HEK293 (cell line): ENCODE data around the gene EPN2.

ENCODE experiments used
- CTCF ChIA-PET: fragments of 350-600 bp; formaldehyde crosslinking; extraction: SDS; loops from one replicate; lab custom pipeline; 2021; ENCODE audit warnings: antibody characterized with exemption; lab: Yijun Ruan, JAX
- POLR2A ChIA-PET: fragments of 300-600 bp; formaldehyde crosslinking; extraction: SDS; loops from one replicate; lab custom pipeline; 2020; ENCODE audit warnings: antibody characterized with exemption, inconsistent platforms; lab: Yijun Ruan, JAX
- H3K27ac ChIP-seq: fragments of 200-500 bp; sonication (Bioruptor generic); 2 replicates; pipeline ENCODE4 v1.5.1; 2014; ENCODE audit warnings: low read depth, low read length, control low read depth, inconsistent platforms; ENCODE audit errors: extremely low read depth
- H3K36me3 ChIP-seq, 2 experiments: fragments of 200-500 bp in 1 of 2; sonication (Bioruptor generic) in 1 of 2; 1 replicate in 1 of 2; 2 replicates in 1 of 2; pipeline ENCODE4 v1.5.1; 2014 to 2017; ENCODE audit warnings: inconsistent platforms in 2 of 2, low read length in 2 of 2; ENCODE audit not compliant: control insufficient read depth in 2 of 2, insufficient read depth in 1 of 2
- H3K4me1 ChIP-seq: fragments of 200-500 bp; sonication (Bioruptor generic); 2 replicates; pipeline ENCODE4 v1.5.1; 2014; ENCODE audit warnings: mild to moderate bottlenecking, low read length, inconsistent platforms; ENCODE audit not compliant: control insufficient read depth, insufficient read depth
- H3K4me3 ChIP-seq: 2 replicates; pipeline ENCODE4 v1.5.1; 2011; ENCODE audit warnings: low read depth, mild to moderate bottlenecking, control low read depth, low read length, moderate library complexity
- H3K9me3 ChIP-seq: fragments of 200-500 bp; sonication (Bioruptor generic); 2 replicates; pipeline ENCODE4 v1.5.1; 2014; ENCODE audit warnings: low read depth, low read length, inconsistent platforms; ENCODE audit not compliant: control insufficient read depth, insufficient read depth
- HOXD13 ChIP-seq: sonication (generic); formaldehyde crosslinking; IDR thresholded peaks from 2 replicates; pipeline ENCODE4 v1.8.0; 2022; ENCODE audit warnings: missing genetic modification reagents, borderline replicate concordance
- KLF17 ChIP-seq: fragments of 450-650 bp; formaldehyde crosslinking; IDR thresholded peaks from 2 replicates; pipeline ENCODE4 v1.5.1; 2016; ENCODE audit warnings: missing biosample characterization, missing genetic modification characterization
- PRDM10 ChIP-seq: fragments of 450-650 bp; formaldehyde crosslinking; IDR thresholded peaks from 2 replicates; pipeline ENCODE4 v1.5.1; 2016; ENCODE audit warnings: missing biosample characterization, missing genetic modification characterization
- YY1 ChIP-seq: fragments of 450-650 bp; formaldehyde crosslinking; IDR thresholded peaks from 2 replicates; pipeline ENCODE4 v1.5.1; 2018; ENCODE audit warnings: missing biosample characterization, missing genetic modification characterization
- ZBTB17 ChIP-seq: fragments of 450-650 bp; formaldehyde crosslinking; IDR thresholded peaks from 2 replicates; pipeline ENCODE4 v1.5.1; 2016; ENCODE audit warnings: missing biosample characterization, missing genetic modification characterization
- ZNF19 ChIP-seq: fragments of 450-650 bp; formaldehyde crosslinking; IDR thresholded peaks from 2 replicates; pipeline ENCODE4; 2016; ENCODE audit warnings: missing biosample characterization, missing genetic modification characterization, low read depth
- ZNF521 ChIP-seq: fragments of 450-650 bp; formaldehyde crosslinking; IDR thresholded peaks from 2 replicates; pipeline ENCODE4 v1.5.1; 2017; ENCODE audit warnings: missing biosample characterization, mild to moderate bottlenecking, missing genetic modification characterization
- ZNF596 ChIP-seq: fragments of 450-650 bp; IDR thresholded peaks from 2 replicates; pipeline ENCODE4 v1.5.0; 2018; ENCODE audit warnings: missing biosample characterization, mild to moderate bottlenecking, missing genetic modification characterization, moderate library complexity
- ZNF639 ChIP-seq: fragments of 450-650 bp; formaldehyde crosslinking; IDR thresholded peaks from 2 replicates; pipeline ENCODE4 v1.5.1; 2016; ENCODE audit warnings: missing biosample characterization, missing genetic modification characterization
- ZNF785 ChIP-seq: fragments of 450-650 bp; formaldehyde crosslinking; IDR thresholded peaks from 2 replicates; pipeline ENCODE4 v1.5.1; 2016; ENCODE audit warnings: missing biosample characterization, missing genetic modification characterization
- TF ChIP-seq, protein P1 (sequence below): fragments of 450-650 bp; formaldehyde crosslinking; conservative IDR thresholded peaks from 2 replicates; pipeline ENCODE4 v1.5.1; 2016; ENCODE audit warnings: low read depth, missing biosample characterization, missing genetic modification characterization
- TF ChIP-seq, protein P2 (sequence below): fragments of 450-650 bp; IDR thresholded peaks from 2 replicates; pipeline ENCODE4 v1.5.1; 2018; ENCODE audit warnings: missing biosample characterization, mild to moderate bottlenecking, missing genetic modification characterization

The EPN2 gene

DNA sequence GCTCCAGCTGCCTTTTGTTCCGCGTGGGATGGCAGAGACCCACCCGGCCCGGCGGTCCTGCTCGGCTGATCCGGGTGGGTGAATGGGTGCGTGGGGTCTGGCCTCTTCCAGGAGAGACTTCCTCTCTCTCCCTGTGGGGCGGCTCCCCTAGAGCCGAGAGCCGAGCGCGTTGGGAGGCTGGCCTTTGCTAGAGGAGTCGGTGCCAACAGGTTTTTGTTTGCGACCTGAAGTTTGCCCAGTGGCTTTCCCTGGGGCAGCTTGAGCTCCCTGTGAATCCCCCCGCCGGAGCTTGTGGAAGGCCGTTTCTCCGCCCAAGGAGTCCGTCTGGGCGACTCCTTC, 970 bp downstream of the EPN2 start (continued):
- no peak for TF ChIP-seq PRDM10 (tag by site-specific recombination)

GRCh38 chr17:19239544-19239943, 2.4 kb downstream of the EPN2 start:
- peaks cover 5% of the 10 kb centered on the region; the same call in 1 of the 2 replicates for H3K4me1 ChIP-seq
- H3K27ac ChIP-seq: no peak overlapping the region
- no peaks in the 10 kb centered on the region for H3K9me3 ChIP-seq
- peak; percentile 62 for TF ChIP-seq ZBTB17
- no peak for TF ChIP-seq ZNF521 (tag by site-specific recombination)
- TF ChIP-seq ZNF639 (tag by site-specific recombination): no peak
- TF ChIP-seq ZNF596 (tag by site-specific recombination): no peak
- no peak for TF ChIP-seq HOXD13
- TF ChIP-seq, protein P1, sequence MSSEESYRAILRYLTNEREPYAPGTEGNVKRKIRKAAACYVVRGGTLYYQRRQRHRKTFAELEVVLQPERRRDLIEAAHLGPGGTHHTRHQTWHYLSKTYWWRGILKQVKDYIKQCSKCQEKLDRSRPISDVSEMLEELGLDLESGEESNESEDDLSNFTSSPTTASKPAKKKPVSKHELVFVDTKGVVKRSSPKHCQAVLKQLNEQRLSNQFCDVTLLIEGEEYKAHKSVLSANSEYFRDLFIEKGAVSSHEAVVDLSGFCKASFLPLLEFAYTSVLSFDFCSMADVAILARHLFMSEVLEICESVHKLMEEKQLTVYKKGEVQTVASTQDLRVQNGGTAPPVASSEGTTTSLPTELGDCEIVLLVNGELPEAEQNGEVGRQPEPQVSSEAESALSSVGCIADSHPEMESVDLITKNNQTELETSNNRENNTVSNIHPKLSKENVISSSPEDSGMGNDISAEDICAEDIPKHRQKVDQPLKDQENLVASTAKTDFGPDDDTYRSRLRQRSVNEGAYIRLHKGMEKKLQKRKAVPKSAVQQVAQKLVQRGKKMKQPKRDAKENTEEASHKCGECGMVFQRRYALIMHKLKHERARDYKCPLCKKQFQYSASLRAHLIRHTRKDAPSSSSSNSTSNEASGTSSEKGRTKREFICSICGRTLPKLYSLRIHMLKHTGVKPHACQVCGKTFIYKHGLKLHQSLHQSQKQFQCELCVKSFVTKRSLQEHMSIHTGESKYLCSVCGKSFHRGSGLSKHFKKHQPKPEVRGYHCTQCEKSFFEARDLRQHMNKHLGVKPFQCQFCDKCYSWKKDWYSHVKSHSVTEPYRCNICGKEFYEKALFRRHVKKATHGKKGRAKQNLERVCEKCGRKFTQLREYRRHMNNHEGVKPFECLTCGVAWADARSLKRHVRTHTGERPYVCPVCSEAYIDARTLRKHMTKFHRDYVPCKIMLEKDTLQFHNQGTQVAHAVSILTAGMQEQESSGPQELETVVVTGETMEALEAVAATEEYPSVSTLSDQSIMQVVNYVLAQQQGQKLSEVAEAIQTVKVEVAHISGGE: no peak
- TF ChIP-seq ZNF785: no peak
- peak; percentile 77 for TF ChIP-seq PRDM10 (tag by site-specific recombination)
- no peak for TF ChIP-seq ZNF19 (tag by site-specific recombination)
- TF ChIP-seq YY1 (tag by site-specific recombination): no peak
- TF ChIP-seq, protein P2, sequence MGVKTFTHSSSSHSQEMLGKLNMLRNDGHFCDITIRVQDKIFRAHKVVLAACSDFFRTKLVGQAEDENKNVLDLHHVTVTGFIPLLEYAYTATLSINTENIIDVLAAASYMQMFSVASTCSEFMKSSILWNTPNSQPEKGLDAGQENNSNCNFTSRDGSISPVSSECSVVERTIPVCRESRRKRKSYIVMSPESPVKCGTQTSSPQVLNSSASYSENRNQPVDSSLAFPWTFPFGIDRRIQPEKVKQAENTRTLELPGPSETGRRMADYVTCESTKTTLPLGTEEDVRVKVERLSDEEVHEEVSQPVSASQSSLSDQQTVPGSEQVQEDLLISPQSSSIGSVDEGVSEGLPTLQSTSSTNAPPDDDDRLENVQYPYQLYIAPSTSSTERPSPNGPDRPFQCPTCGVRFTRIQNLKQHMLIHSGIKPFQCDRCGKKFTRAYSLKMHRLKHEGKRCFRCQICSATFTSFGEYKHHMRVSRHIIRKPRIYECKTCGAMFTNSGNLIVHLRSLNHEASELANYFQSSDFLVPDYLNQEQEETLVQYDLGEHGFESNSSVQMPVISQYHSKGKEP (tag by site-specific recombination): no peak
- TF ChIP-seq KLF17 (tag by site-specific recombination): no peak
- CTCF ChIA-PET: interaction anchor here (1.0 kb wide), 1 partner anchor 24 kb away, joined by 3 read pairs; no protein-coding TSS in a partner anchor
- H3K36me3 ChIP-seq: peaks cover 0 to 7% of the 10 kb centered on the region in 2 experiments; a peak in 2 of 3 replicates
- POLR2A ChIA-PET: interaction anchor here (1.1 kb wide), 1 partner anchor 10 kb away, joined by 3 read pairs; no protein-coding TSS in a partner anchor
- no peak overlapping the region for H3K4me3 ChIP-seq
